OCI-LY3 (cell line): ENCODE data around the gene METTL8.
"Not testable (repeated sequence)": the region's sequence is repeated elsewhere in the genome, so short reads cannot be mapped to it uniquely, and the experiment has no call there.

Experiments used
- CTCF ChIP-seq: fragments of 200-600, 300-600 bp; sonication (generic); IDR thresholded peaks from 2 replicates; pipeline ENCODE4 v1.5.1; 2014; ENCODE audit warnings: antibody characterized with exemption, low read length, low read depth
- EZH2phosphoT487 ChIP-seq: fragments of 200-600 bp; shearing (Covaris generic); IDR thresholded peaks from 2 replicates; pipeline ENCODE4 v1.6.1; 2018; ENCODE audit warnings: antibody characterized with exemption, mixed run types, low read depth

GRCh38 chr2:171382175-171382574 is 51.6 kb downstream of the METTL8 start:
- TF ChIP-seq CTCF, EZH2phosphoT487: not testable (repeated sequence)
